VCaP (cell line): ENCODE data around the gene PHETA2.
"Not testable (repeated sequence)": the region's sequence is repeated elsewhere in the genome, so short reads cannot be mapped to it uniquely, and the experiment has no call there.

Experiments
- H3K27ac ChIP-seq: fragments of 450-650 bp; 2 replicates; pipeline ENCODE4 v1.5.1; 2017
- CTCF ChIP-seq: fragments of 450-650 bp; conservative IDR thresholded peaks from 2 replicates; pipeline ENCODE4 v1.5.1; 2017; ENCODE audit warnings: mild to moderate bottlenecking, moderate library complexity

PHETA2 gene

GRCh38 chr22:42116848-42117424 lies 42.9 kb downstream of the PHETA2 start:
- no peak for TF ChIP-seq CTCF
- H3K27ac ChIP-seq = no peak overlapping the region

GRCh38 chr22:42120231-42121021 lies 46.4 kb downstream of the PHETA2 start:
- not testable (repeated sequence) for H3K27ac ChIP-seq

GRCh38 chr22:42123529-42123928 lies 49.5 kb downstream of the PHETA2 start:
- not testable (repeated sequence) for H3K27ac ChIP-seq

- no peak overlapping the region for H3K27ac ChIP-seq
- TF ChIP-seq CTCF = no peak
These were observed 53.6 kb downstream of the PHETA2 start for GRCh38 chr22:42127606-42128005.

GRCh38 chr22:42128007-42128406 lies 54.0 kb downstream of the PHETA2 start:
- not testable (repeated sequence) for H3K27ac ChIP-seq
